ENCODE measurements around the gene WRAP53. TPM values are rescaled to one million over a fixed set of nuclear protein-coding genes. Genes with fewer than 3 reads are reported as not detected.

WRAP53 gene
- total and polyA plus RNA-seq, 2 of the 13 experiments (the other 11 are each of a cell fraction or from before 2014, with no cell fraction given), result 7.0 to 19.5 TPM

GRCh38 chr17:7719661-7720060 lies 31.4 kb downstream of the WRAP53 start:
- intact Hi-C loops (cut with micrococcal nuclease; ENCODE audit: unreplicated experiment), result no loop called here
- in situ Hi-C loops (cut with HindIII; ENCODE audit: extremely low pct_ligation_motif_present, low pct_unique_long_range_greater_than_20kb), result loop anchor here (5.0 kb wide), 1 partner anchor 87 kb away; the partner anchor contains the start of gene SHBG
- Histone ChIP-seq H3K9me3 (ENCODE audit: low read length) (no peaks in the 10 kb centered on the region), H3K4me2 (ENCODE audit: low read depth, low read length) (no peak overlapping the region), H3K27me3 (ENCODE audit: control insufficient read depth in 1 of 2, insufficient read depth in 2 of 2, low read length in 2 of 2) (peaks cover 12 to 69% of the 10 kb centered on the region in 2 experiments), H3K36me3 (replicated peaks in 1 of 2; ENCODE audit: control insufficient read depth in 1 of 2, insufficient read depth in 2 of 2, low read length in 2 of 2) (no peaks in the 10 kb centered on the region), H4K20me1 (ENCODE audit: insufficient read depth, low read length) (no peaks in the 10 kb centered on the region), H3K9ac (ENCODE audit: insufficient read depth, low read depth, low read length) (no peak overlapping the region), H3K79me2 (ENCODE audit: insufficient read depth, low read length) (no peaks in the 10 kb centered on the region), H2AFZ (ENCODE audit: low read length) (no peak overlapping the region), H3K4me1 (ENCODE audit: insufficient read depth, low read length) (peaks cover 22% of the 10 kb centered on the region), H3K4me3 (replicated peaks in 1 of 3; ENCODE audit: insufficient read depth in 1 of 3, low read depth in 2 of 3, low read length in 3 of 3) (no peak overlapping the region), H3K27ac (ENCODE audit: extremely low read length, insufficient read depth, low read length) (no peak overlapping the region)
- FAIRE-seq (no peak), DNase-seq (ENCODE audit: low spot score) (no peak), ATAC-seq (no peak)
- no TSS peak for BruUV-seq (replicated peaks)
- POLR2A ChIA-PET, result no interaction called here
- WGBS (ENCODE audit: low lambda C conversion rate), result 33% methylated on average over 3 of the region's 9 CpGs
- CTCF ChIA-PET (ENCODE audit: low intra/inter-chr PET ratio, low total read pairs), result no interaction called here
- TF ChIP-seq ARID4A (CRISPR knock-in tag; IDR thresholded peaks at IDR 0.05; ENCODE audit: borderline replicate concordance) (no peak), PRPF4 (IDR thresholded peaks at IDR 0.05; ENCODE audit: low read depth, low read length, poor library complexity, severe bottlenecking) (no peak), ATF7-NPFF (CRISPR knock-in tag; IDR thresholded peaks at IDR 0.05; ENCODE audit: low read depth) (no peak), PRDM4 (CRISPR knock-in tag; IDR thresholded peaks at IDR 0.05; ENCODE audit: borderline replicate concordance) (no peak)
